Stomach (tissue), 4 donors: ENCODE data around the gene COLGALT1.

Experiments used
- EP300 ChIP-seq: sonication (generic); formaldehyde crosslinking; IDR thresholded peaks from one replicate; pipeline ENCODE4 v1.6.1; 2017; ENCODE audit warnings: antibody characterized with exemption
- POLR2A ChIP-seq, 4 donors: fragments of 450-650 bp; IDR thresholded peaks; one replicate each; pipeline ENCODE4 v1.6.1; 2016; ENCODE audit warnings: antibody characterized with exemption in 4 of 4, control low read depth in 2 of 4, mild to moderate bottlenecking in 1 of 4, moderate library complexity in 1 of 4
- POLR2AphosphoS5 ChIP-seq, 3 donors: sonication (generic); formaldehyde crosslinking; IDR thresholded peaks; one replicate each; pipeline ENCODE4 v1.6.1; 2016; ENCODE audit warnings: antibody characterized with exemption in 3 of 3
- TF ChIP-seq, protein P1 (sequence below), 7 experiments: fragments of 450-650 bp in 4 of 7; fragments of 200-600 bp in 3 of 7; sonication (generic) in 3 of 7; IDR thresholded peaks; one replicate each; pipeline ENCODE4 v1.5.1; 2016 to 2019; ENCODE audit warnings: antibody characterized with exemption in 7 of 7, control low read depth in 2 of 7, mild to moderate bottlenecking in 1 of 7

DNA sequence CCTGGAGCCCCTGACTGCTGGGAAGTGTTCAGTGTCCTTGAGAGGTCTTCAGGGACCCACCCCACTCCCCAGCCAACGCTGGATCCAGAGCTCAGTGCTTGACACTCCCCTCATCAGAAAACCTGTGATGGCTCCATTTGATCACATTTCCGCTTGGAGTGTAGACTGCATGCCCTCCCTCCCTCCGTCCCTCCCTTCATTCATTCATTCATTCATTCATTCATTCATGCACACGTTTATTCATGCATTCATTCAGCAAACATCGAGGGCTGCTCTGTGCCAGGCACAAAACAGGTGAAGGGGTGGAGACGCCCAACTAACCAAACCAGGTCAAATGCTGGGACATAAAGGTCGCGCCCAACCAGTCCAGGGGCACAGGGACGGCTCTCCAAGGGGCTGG, 30.3 kb upstream of the COLGALT1 start:
- TF ChIP-seq POLR2A (IDR thresholded peaks at IDR 0.05), result no peak
- TF ChIP-seq POLR2AphosphoS5 (IDR thresholded peaks at IDR 0.05), result no peak
- TF ChIP-seq, protein P1, sequence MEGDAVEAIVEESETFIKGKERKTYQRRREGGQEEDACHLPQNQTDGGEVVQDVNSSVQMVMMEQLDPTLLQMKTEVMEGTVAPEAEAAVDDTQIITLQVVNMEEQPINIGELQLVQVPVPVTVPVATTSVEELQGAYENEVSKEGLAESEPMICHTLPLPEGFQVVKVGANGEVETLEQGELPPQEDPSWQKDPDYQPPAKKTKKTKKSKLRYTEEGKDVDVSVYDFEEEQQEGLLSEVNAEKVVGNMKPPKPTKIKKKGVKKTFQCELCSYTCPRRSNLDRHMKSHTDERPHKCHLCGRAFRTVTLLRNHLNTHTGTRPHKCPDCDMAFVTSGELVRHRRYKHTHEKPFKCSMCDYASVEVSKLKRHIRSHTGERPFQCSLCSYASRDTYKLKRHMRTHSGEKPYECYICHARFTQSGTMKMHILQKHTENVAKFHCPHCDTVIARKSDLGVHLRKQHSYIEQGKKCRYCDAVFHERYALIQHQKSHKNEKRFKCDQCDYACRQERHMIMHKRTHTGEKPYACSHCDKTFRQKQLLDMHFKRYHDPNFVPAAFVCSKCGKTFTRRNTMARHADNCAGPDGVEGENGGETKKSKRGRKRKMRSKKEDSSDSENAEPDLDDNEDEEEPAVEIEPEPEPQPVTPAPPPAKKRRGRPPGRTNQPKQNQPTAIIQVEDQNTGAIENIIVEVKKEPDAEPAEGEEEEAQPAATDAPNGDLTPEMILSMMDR (IDR thresholded peaks at IDR 0.05), result no peak
- no peak for TF ChIP-seq EP300
